ENCODE measurements around the gene UBIAD1. TPM values are rescaled to one million over a fixed set of nuclear protein-coding genes. Genes with fewer than 3 reads are reported as not detected.

Gene UBIAD1
- total and polyA plus RNA-seq, 10 of the 15 experiments (the other 5 are each of a cell fraction or from before 2014, with no cell fraction given) = 4.5 to 23.8 (median 16.0) TPM

- TF ChIP-seq RELB (IDR thresholded peaks at IDR 0.05; ENCODE audit: low read depth) = no peak
- TF ChIP-seq CUX1 (IDR thresholded peaks at IDR 0.05; ENCODE audit: insufficient replicate concordance, low read depth, low read length) = no peak
- no peak for TF ChIP-seq EP300 (IDR thresholded peaks at IDR 0.05; ENCODE audit: borderline replicate concordance in 1 of 2, control insufficient read depth in 1 of 2, low read depth in 2 of 2, low read length in 2 of 2)
- TF ChIP-seq MEF2B (IDR thresholded peaks at IDR 0.05; ENCODE audit: partially characterized antibody, poor library complexity, severe bottlenecking) = no peak
- TF ChIP-seq CBX5 (IDR thresholded peaks at IDR 0.05; ENCODE audit: low read depth) = no peak
- TF ChIP-seq ASH2L (IDR thresholded peaks at IDR 0.05; ENCODE audit: borderline replicate concordance, low read depth) = no peak
- no peak for TF ChIP-seq NRF1 (conservative IDR thresholded peaks at IDR 0.05; ENCODE audit: low read depth, low read length)
- TF ChIP-seq ZSCAN29 (IDR thresholded peaks at IDR 0.05) = no peak
Measured at GRCh38 chr1:11294951-11295350, 22.0 kb downstream of the UBIAD1 start (continued).

Measured in GM12878 (cell line).